SK-N-SH treated with all-trans-retinoic acid at 6 μM for 48 hours (cell line): ENCODE measurements around the gene INPP4B.

Source experiments
- ATAC-seq: fragments of 200-7000 bp; cut with Tn5 transposase; 3 replicates; pipeline ENCODE4 v1.9.1; 2020; ENCODE audit warnings: mild to moderate bottlenecking, moderate library complexity
- BACH2 ChIP-seq: fragments of 250-450 bp; sonication (Bioruptor Pico); IDR thresholded peaks from 2 replicates; pipeline ENCODE4 v1.9.0; 2021; ENCODE audit warnings: mild to moderate bottlenecking, borderline replicate concordance
- CREB5 ChIP-seq: fragments of 250-450 bp; sonication (Bioruptor Pico); IDR thresholded peaks from 2 replicates; pipeline ENCODE4 v1.5.1; 2020; ENCODE audit warnings: low read depth, mild to moderate bottlenecking, moderate library complexity
- CSDC2 ChIP-seq: fragments of 250-450 bp; sonication (Bioruptor Pico); IDR thresholded peaks from 2 replicates; pipeline ENCODE4 v1.5.0; 2020; ENCODE audit warnings: mild to moderate bottlenecking, moderate library complexity
- CSRNP3 ChIP-seq: fragments of 250-450 bp; sonication (Bioruptor Pico); IDR thresholded peaks from 2 replicates; pipeline ENCODE4 v1.5.1; 2021; ENCODE audit warnings: mild to moderate bottlenecking, moderate library complexity
- ESRRG ChIP-seq: fragments of 250-450 bp; sonication (Bioruptor Pico); IDR thresholded peaks from 2 replicates; pipeline ENCODE4 v1.6.1; 2021; ENCODE audit warnings: mild to moderate bottlenecking
- ISL1 ChIP-seq: fragments of 250-450 bp; sonication (Bioruptor Pico); IDR thresholded peaks from 2 replicates; pipeline ENCODE4 v2.1.2; 2022; ENCODE audit warnings: mild to moderate bottlenecking, moderate library complexity
- POU6F1 ChIP-seq: fragments of 250-450 bp; sonication (Bioruptor Pico); IDR thresholded peaks from 2 replicates; pipeline ENCODE4 v1.8.0; 2021; ENCODE audit warnings: low read depth, mild to moderate bottlenecking, moderate library complexity, borderline replicate concordance
- PPARA ChIP-seq: fragments of 250-450 bp; sonication (Bioruptor Pico); IDR thresholded peaks from 2 replicates; pipeline ENCODE4 v1.5.0; 2020; ENCODE audit warnings: mild to moderate bottlenecking, borderline replicate concordance
- RARB ChIP-seq: fragments of 250-450 bp; sonication (Bioruptor Pico); IDR thresholded peaks from 2 replicates; pipeline ENCODE4 v1.8.0; 2021; ENCODE audit warnings: mild to moderate bottlenecking, moderate library complexity
- SNAI2 ChIP-seq: fragments of 250-450 bp; sonication (Bioruptor Pico); IDR thresholded peaks from 2 replicates; pipeline ENCODE4 v1.5.0; 2020; ENCODE audit warnings: mild to moderate bottlenecking, moderate library complexity
- TCF4 ChIP-seq: fragments of 250-450 bp; sonication (Bioruptor Pico); IDR thresholded peaks from 2 replicates; pipeline ENCODE4 v1.8.0; 2021; ENCODE audit warnings: mild to moderate bottlenecking, moderate library complexity, borderline replicate concordance
- TSHZ2 ChIP-seq: fragments of 250-450 bp; sonication (Bioruptor Pico); IDR thresholded peaks from 2 replicates; pipeline ENCODE4 v1.5.0; 2020; ENCODE audit warnings: mild to moderate bottlenecking, moderate library complexity
- ZC3H10 ChIP-seq: fragments of 250-450 bp; sonication (Bioruptor Pico); IDR thresholded peaks from 2 replicates; pipeline ENCODE4 v1.5.1; 2021; ENCODE audit warnings: mild to moderate bottlenecking, moderate library complexity
- ZFP3 ChIP-seq: fragments of 250-450 bp; sonication (Bioruptor Pico); IDR thresholded peaks from 2 replicates; pipeline ENCODE4 v1.5.0; 2020; ENCODE audit warnings: mild to moderate bottlenecking, moderate library complexity
- ZFP30 ChIP-seq: fragments of 450-650 bp; formaldehyde crosslinking; IDR thresholded peaks from 2 replicates; pipeline ENCODE4 v1.5.0; 2022; ENCODE audit warnings: mild to moderate bottlenecking, moderate library complexity
- ZNF70 ChIP-seq: fragments of 450-650 bp; formaldehyde crosslinking; IDR thresholded peaks from 2 replicates; pipeline ENCODE4 v1.5.0; 2020; ENCODE audit warnings: mild to moderate bottlenecking, moderate library complexity
- ZNF8 ChIP-seq: fragments of 450-650 bp; formaldehyde crosslinking; IDR thresholded peaks from 2 replicates; pipeline ENCODE4 v1.5.0; 2020; ENCODE audit warnings: mild to moderate bottlenecking, moderate library complexity

Gene INPP4B

GRCh38 chr4:142242156-142242555 lies 603.9 kb downstream of the INPP4B start:
- no peak for ATAC-seq
- TF ChIP-seq CSRNP3 (CRISPR knock-in tag) (no peak), CREB5 (CRISPR knock-in tag) (no peak), TSHZ2 (no peak), ESRRG (CRISPR knock-in tag) (no peak), ZNF70 (CRISPR knock-in tag) (no peak), ZC3H10 (CRISPR knock-in tag) (no peak), RARB (CRISPR knock-in tag) (no peak), ZFP30 (CRISPR knock-in tag) (no peak), ZFP3 (CRISPR knock-in tag) (no peak), PPARA (CRISPR knock-in tag) (no peak), SNAI2 (CRISPR knock-in tag) (no peak), POU6F1 (CRISPR knock-in tag) (no peak), CSDC2 (no peak)

- TF ChIP-seq ZNF8 (CRISPR knock-in tag) (no peak), POU6F1 (CRISPR knock-in tag) (no peak), PPARA (CRISPR knock-in tag) (no peak), TCF4 (CRISPR knock-in tag) (no peak), SNAI2 (CRISPR knock-in tag) (no peak), CREB5 (CRISPR knock-in tag) (no peak), BACH2 (CRISPR knock-in tag) (no peak), TSHZ2 (no peak), CSRNP3 (CRISPR knock-in tag) (no peak), ISL1 (no peak)
- no peak; the same call in 2 of the 3 replicates for ATAC-seq
These were observed 607.5 kb downstream of the INPP4B start for GRCh38 chr4:142238589-142238988.
